PC-3 (cell line): ENCODE measurements around the gene PRSS50. TPM values are rescaled to one million over a fixed set of nuclear protein-coding genes. Genes with fewer than 3 reads are reported as not detected.

Experiments
- ATAC-seq: fragments of 200-7000 bp; cut with Tn5 transposase; 2 replicates; pipeline ENCODE4 v1.9.1; 2020; ENCODE audit warnings: mild to moderate bottlenecking, moderate library complexity
- BruUV-seq: library from RNA; stranded (reverse); fragments of 400-500 nt; replicated peaks from 2 replicates; lab custom pipeline; 2021; lab: Mats Ljungman, UMichigan
- CTCF ChIA-PET: fragments of 300-600 bp; sonication (Branson Sonifier 250); formaldehyde crosslinking; loops from one replicate; lab custom pipeline; 2022; ENCODE audit warnings: antibody characterized with exemption; lab: Charles Lee
- POLR2A ChIA-PET: fragments of 300-600 bp; sonication (Branson Sonifier 250); formaldehyde crosslinking; loops from one replicate; lab custom pipeline; 2022; ENCODE audit warnings: antibody characterized with exemption; ENCODE audit not compliant: unreplicated experiment; lab: Charles Lee
- DNase-seq: peaks from one replicate; pipeline ENCODE4 v3.0.0-alpha.2; 2015
- H2AFZ ChIP-seq: fragments of 300-600 bp; sonication (generic); 2 replicates; pipeline ENCODE4 v1.6.0; 2016; ENCODE audit warnings: antibody characterized with exemption, low read length
- H3F3A ChIP-seq: fragments of 300-600 bp; sonication (generic); one replicate; pipeline ENCODE4 v1.6.0; 2017; ENCODE audit warnings: antibody characterized with exemption, low read length, control low read depth, mild to moderate bottlenecking; ENCODE audit not compliant: unreplicated experiment
- H3K27ac ChIP-seq: fragments of 300-600 bp; sonication (generic); 2 replicates; pipeline ENCODE4 v1.5.1; 2016; ENCODE audit warnings: mild to moderate bottlenecking, low read length
- H3K27me3 ChIP-seq: fragments of 300-600 bp; sonication (generic); 2 replicates; pipeline ENCODE4 v1.6.1; 2016; ENCODE audit warnings: low read length, mixed read lengths
- H3K36me3 ChIP-seq: fragments of 300-600 bp; sonication (generic); 2 replicates; pipeline ENCODE4 v1.6.1; 2016; ENCODE audit warnings: low read depth, mixed run types, low read length, mixed read lengths
- H3K4me1 ChIP-seq: fragments of 300-600 bp; sonication (generic); 2 replicates; pipeline ENCODE4 v1.5.1; 2016; ENCODE audit warnings: low read length; ENCODE audit not compliant: insufficient read depth
- H3K4me2 ChIP-seq: fragments of 300-600 bp; sonication (generic); 2 replicates; pipeline ENCODE4 v1.6.0; 2016; ENCODE audit warnings: low read length
- H3K4me3 ChIP-seq: fragments of 300-600 bp; sonication (generic); 2 replicates; pipeline ENCODE4 v1.5.1; 2016; ENCODE audit warnings: mild to moderate bottlenecking, low read length, mixed read lengths
- H3K79me2 ChIP-seq: fragments of 300-600 bp; sonication (generic); 2 replicates; pipeline ENCODE4 v1.6.1; 2017; ENCODE audit warnings: low read length, mixed read lengths
- H3K9ac ChIP-seq: fragments of 300-600 bp; sonication (generic); 2 replicates; pipeline ENCODE4 v1.6.0; 2016; ENCODE audit warnings: mild to moderate bottlenecking, low read length
- H3K9me2 ChIP-seq: fragments of 300-600 bp; sonication (generic); replicated peaks from 2 replicates; pipeline ENCODE4 v1.6.1; 2016; ENCODE audit warnings: mixed run types, low read length, mixed read lengths
- H3K9me3 ChIP-seq: fragments of 300-600 bp; sonication (generic); 2 replicates; pipeline ENCODE4 v1.6.1; 2016; ENCODE audit warnings: low read length, mixed read lengths
- H4K20me1 ChIP-seq: fragments of 300-600 bp; sonication (generic); 2 replicates; pipeline ENCODE4 v1.6.1; 2016; ENCODE audit warnings: low read length, mixed read lengths
- CTCF ChIP-seq: fragments of 300-600 bp; sonication (generic); conservative IDR thresholded peaks from 2 replicates; pipeline ENCODE4 v1.5.1; 2017; ENCODE audit warnings: antibody characterized with exemption, low read depth, mild to moderate bottlenecking, low read length
- EZH2 ChIP-seq: fragments of 300-600 bp; sonication (generic); IDR thresholded peaks from one replicate; pipeline ENCODE4 v1.6.1; 2017; ENCODE audit warnings: antibody characterized with exemption, mild to moderate bottlenecking, low read length; ENCODE audit not compliant: unreplicated experiment
- EZH2phosphoT487 ChIP-seq: fragments of 300-600 bp; sonication (generic); IDR thresholded peaks from 2 replicates; pipeline ENCODE4 v1.6.1; 2018; ENCODE audit warnings: mild to moderate bottlenecking, antibody characterized with exemption, low read length, borderline replicate concordance
- intact Hi-C: fragments of 100-400 bp; cut with micrococcal nuclease; formaldehyde crosslinking; loops from 2 replicates; pipeline ENCODE4 v1.9.0; 2023
- total RNA-seq: library from RNA; depleted of rRNA; stranded (reverse); fragments of >200 nt; gene quantifications from 2 replicates; pipeline ENCODE4 v1.2.3, GENCODE V29; 2014

PRSS50 gene
- total RNA-seq, 1 experiment from 2014 or later, result not detected

GRCh38 chr3:46712191-46713049 lies 5.2 kb downstream of the PRSS50 start:
- H3K4me3 ChIP-seq, result no peak overlapping the region
- no peaks in the 10 kb centered on the region for H3K9me2 ChIP-seq
- no peaks in the 10 kb centered on the region for H3F3A ChIP-seq
- no peaks in the 10 kb centered on the region for H3K9me3 ChIP-seq
- ChIA-PET CTCF (no interaction called here), POLR2A (no interaction called here)
- no peaks in the 10 kb centered on the region for H3K4me1 ChIP-seq
- H2AFZ ChIP-seq, result no peak overlapping the region
- no peak for DNase-seq
- TF ChIP-seq CTCF, result no peak
- TF ChIP-seq EZH2, result no peak
- TF ChIP-seq EZH2phosphoT487, result no peak
- no peaks in the 10 kb centered on the region for H3K36me3 ChIP-seq
- intact Hi-C loops, result no loop called here
- no peaks in the 10 kb centered on the region for H3K27me3 ChIP-seq
- no peak overlapping the region for H3K27ac ChIP-seq
- no peak overlapping the region for H3K4me2 ChIP-seq
- no peaks in the 10 kb centered on the region for H4K20me1 ChIP-seq
- H3K79me2 ChIP-seq, result no peaks in the 10 kb centered on the region
- no peak overlapping the region for H3K9ac ChIP-seq
- BruUV-seq, result no TSS peak
- ATAC-seq, result no peak

GRCh38 chr3:46711760-46712159 lies 5.9 kb downstream of the PRSS50 start:
- Histone ChIP-seq H3K4me2 (no peak overlapping the region), H3K9me2 (no peaks in the 10 kb centered on the region), H2AFZ (no peak overlapping the region), H3K4me1 (peaks cover under 1% of the 10 kb centered on the region), H3K36me3 (no peaks in the 10 kb centered on the region), H3K9me3 (no peaks in the 10 kb centered on the region), H3K9ac (no peak overlapping the region), H3K27me3 (no peaks in the 10 kb centered on the region), H4K20me1 (no peaks in the 10 kb centered on the region), H3K27ac (no peak overlapping the region), H3K79me2 (no peaks in the 10 kb centered on the region), H3K4me3 (no peak overlapping the region), H3F3A (no peaks in the 10 kb centered on the region)
- CTCF ChIA-PET, result no interaction called here
- intact Hi-C loops, result no loop called here
- POLR2A ChIA-PET, result no interaction called here
- TF ChIP-seq CTCF (no peak), EZH2phosphoT487 (no peak), EZH2 (no peak)
- DNase-seq (no peak), ATAC-seq (no peak)
- no TSS peak for BruUV-seq

GRCh38 chr3:46711305-46711704 lies 6.4 kb downstream of the PRSS50 start:
- Histone ChIP-seq H2AFZ (no peak overlapping the region), H3K4me2 (no peak overlapping the region), H3K4me1 (peaks cover 5% of the 10 kb centered on the region), H4K20me1 (no peaks in the 10 kb centered on the region), H3K9me3 (no peaks in the 10 kb centered on the region), H3F3A (no peaks in the 10 kb centered on the region), H3K9ac (no peak overlapping the region), H3K9me2 (no peaks in the 10 kb centered on the region), H3K36me3 (no peaks in the 10 kb centered on the region), H3K27me3 (no peaks in the 10 kb centered on the region), H3K27ac (no peak overlapping the region), H3K79me2 (no peaks in the 10 kb centered on the region), H3K4me3 (no peak overlapping the region)
- TF ChIP-seq CTCF (no peak), EZH2 (no peak), EZH2phosphoT487 (no peak)
- DNase-seq (no peak), ATAC-seq (no peak)
- ChIA-PET POLR2A (no interaction called here), CTCF (no interaction called here)
- intact Hi-C loops, result no loop called here
- no TSS peak for BruUV-seq
